Neuron (in vitro differentiated cells): ENCODE measurements around the gene NARF.
"Not testable (repeated sequence)": the region's sequence is repeated elsewhere in the genome, so short reads cannot be mapped to it uniquely, and the experiment has no call there.

Experiments
- H2AFZ ChIP-seq: one replicate; pipeline ENCODE4 v1.6.1; 2013; ENCODE audit warnings: low read depth, mild to moderate bottlenecking, inconsistent platforms, low read length, moderate library complexity
- H3K27me3 ChIP-seq: one replicate; pipeline ENCODE4 v1.6.1; 2013; ENCODE audit warnings: low read length; ENCODE audit not compliant: insufficient read depth
- H3K36me3 ChIP-seq: one replicate; pipeline ENCODE4 v1.6.1; 2013; ENCODE audit warnings: low read length; ENCODE audit not compliant: insufficient read depth
- H3K4me1 ChIP-seq: one replicate; pipeline ENCODE4 v1.6.1; 2013; ENCODE audit warnings: low read length; ENCODE audit not compliant: insufficient read depth
- H3K4me3 ChIP-seq: 2 replicates; pipeline ENCODE4 v1.5.1; 2013; ENCODE audit warnings: mild to moderate bottlenecking, low read length, moderate library complexity
- H3K9me3 ChIP-seq: one replicate; pipeline ENCODE4 v1.6.1; 2013; ENCODE audit warnings: low read length

Gene NARF

DNA sequence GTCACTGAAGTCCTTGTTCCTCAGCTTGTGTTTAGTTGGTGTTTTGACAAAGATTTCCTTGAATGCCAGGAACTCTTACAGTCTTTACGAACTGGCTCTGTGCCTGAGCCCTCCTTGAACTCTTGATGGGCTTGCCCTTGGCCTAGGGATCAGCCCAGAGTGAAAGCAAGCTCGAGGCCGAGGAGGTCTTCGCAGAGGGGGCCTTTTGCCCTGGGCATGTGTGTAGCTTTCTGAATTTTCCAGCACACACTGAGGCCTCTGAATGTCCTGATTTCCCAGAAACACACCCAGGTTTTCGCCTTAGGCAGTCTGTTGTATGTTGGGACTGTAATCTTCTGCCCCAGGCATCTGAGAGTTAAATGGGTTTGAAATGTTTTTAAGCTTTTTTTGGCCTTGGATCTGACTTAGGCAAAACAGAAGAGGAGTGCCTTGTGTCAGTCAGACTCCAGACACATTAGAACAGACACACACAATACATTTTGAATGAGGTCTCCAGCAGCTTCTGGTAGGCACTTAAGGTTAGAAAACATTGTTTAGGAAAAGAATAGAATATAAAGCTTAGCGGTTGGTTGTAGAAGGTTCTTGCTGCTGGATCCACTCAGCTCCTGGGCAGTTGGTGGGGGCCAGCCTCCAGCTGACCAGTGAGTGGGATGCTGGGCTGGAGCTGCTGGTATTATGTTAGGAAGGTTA lies 78.1 kb downstream of the NARF start:
- Histone ChIP-seq H3K4me1 (peaks cover 20% of the 10 kb centered on the region), H3K27me3 (no peaks in the 10 kb centered on the region), H3K4me3 (no peak overlapping the region), H2AFZ (no peak overlapping the region), H3K9me3 (no peaks in the 10 kb centered on the region), H3K36me3 (no peaks in the 10 kb centered on the region)

DNA sequence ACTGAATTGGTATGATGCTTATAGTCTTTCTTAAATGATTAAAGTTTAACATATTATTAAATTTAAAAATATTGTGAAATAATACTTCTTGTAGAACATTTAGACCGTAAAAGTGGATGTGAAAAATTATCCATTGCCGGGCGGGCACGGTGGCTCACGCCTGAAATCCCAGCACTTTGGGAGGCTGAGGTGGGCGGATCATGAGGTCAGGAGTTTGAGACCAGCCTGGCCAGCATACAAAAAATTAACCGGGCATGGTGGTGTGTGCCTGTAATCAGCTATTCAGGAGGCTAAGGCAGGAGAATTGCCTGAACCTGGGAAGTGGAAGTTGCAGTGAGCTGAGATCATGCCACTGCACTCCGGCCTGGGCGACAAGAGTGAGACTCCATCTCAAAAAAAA lies 78.7 kb downstream of the NARF start:
- not testable (repeated sequence) for H3K36me3 ChIP-seq, H3K4me3 ChIP-seq, H3K27me3 ChIP-seq, H2AFZ ChIP-seq, H3K9me3 ChIP-seq
- peaks cover 20% of the 10 kb centered on the region for H3K4me1 ChIP-seq

DNA sequence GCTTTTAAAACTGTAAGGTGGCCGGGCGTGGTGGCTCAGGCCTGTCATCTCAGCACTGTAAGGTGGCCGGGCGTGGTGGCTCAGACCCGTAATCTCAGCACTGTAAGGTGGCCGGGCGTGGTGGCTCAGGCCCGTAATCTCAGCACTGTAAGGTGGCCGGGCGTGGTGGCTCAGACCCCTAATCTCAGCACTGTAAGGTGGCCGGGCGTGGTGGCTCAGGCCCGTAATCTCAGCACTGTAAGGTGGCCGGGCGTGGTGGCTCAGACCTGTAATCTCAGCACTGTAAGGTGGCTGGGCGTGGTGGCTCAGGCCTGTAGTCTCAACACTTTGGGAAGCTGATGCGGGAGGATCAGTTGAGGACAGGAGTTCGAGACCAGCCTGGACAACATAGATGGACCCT lies 80.5 kb downstream of the NARF start:
- H3K27me3 ChIP-seq: not testable (repeated sequence)

More for the DNA sequence above, 80.5 kb downstream of the NARF start:
- H2AFZ ChIP-seq, H3K36me3 ChIP-seq, H3K4me3 ChIP-seq, H3K9me3 ChIP-seq: not testable (repeated sequence)
- peaks cover 20% of the 10 kb centered on the region for H3K4me1 ChIP-seq
